Measurements from ENCODE around the gene SAMD4A.

DNA sequence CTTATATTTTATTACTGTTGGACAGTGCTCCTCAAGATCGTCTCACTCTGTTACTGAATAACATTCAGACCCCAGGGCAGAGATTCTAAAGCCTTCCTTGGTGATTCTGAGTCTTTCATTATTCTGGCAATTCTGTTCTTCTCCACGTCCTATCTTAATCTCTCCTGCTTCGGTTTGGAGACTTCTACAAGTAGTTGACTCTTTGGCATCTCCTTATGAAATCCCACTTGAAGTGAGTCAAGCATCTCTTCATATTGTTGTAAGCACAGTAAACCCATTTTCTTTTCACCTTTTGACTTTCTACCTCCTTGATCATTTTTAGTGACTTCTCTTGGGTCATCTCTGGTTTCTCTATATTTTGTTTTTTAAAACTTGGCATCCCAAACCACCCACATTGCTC lies 132.8 kb downstream of the SAMD4A start:
- TF ChIP-seq CTCF (IDR thresholded peaks at IDR 0.05) (no peak), POLR2A (IDR thresholded peaks at IDR 0.05) (no peak)
